ENCODE measurements around the gene VWA8. TPM values are rescaled to one million over a fixed set of nuclear protein-coding genes. Genes with fewer than 3 reads are reported as not detected.
"Not testable (repeated sequence)": the region's sequence is repeated elsewhere in the genome, so short reads cannot be mapped to it uniquely, and the experiment has no call there.

The VWA8 gene
- total and polyA plus RNA-seq, 2 donors, result 8.8 to 45.9 TPM

GRCh38 chr13:41746259-41746658 is 214.7 kb downstream of the VWA8 start:
- H3K27ac ChIP-seq (ENCODE audit: low read depth), result no peak overlapping the region
- WGBS, result 94% methylated on average over 2 of the region's 2 CpGs
- H3K4me1 ChIP-seq (ENCODE audit: insufficient read depth), result no peaks in the 10 kb centered on the region
- H3K4me3 ChIP-seq (ENCODE audit: low read depth, low read length), result no peak overlapping the region
- DNase-seq (ENCODE audit: extremely low spot score), result no peak
- peaks cover 2% of the 10 kb centered on the region for H3K36me3 ChIP-seq (ENCODE audit: insufficient read depth)

- not testable (repeated sequence) for H3K4me3 ChIP-seq (ENCODE audit: low read depth, low read length); DNase-seq (ENCODE audit: extremely low spot score); H3K27ac ChIP-seq (ENCODE audit: low read depth); H3K4me1 ChIP-seq (ENCODE audit: insufficient read depth); H3K36me3 ChIP-seq (ENCODE audit: insufficient read depth)
- WGBS, result 93% methylated on average over 3 of the region's 3 CpGs
Observed at GRCh38 chr13:41745496-41745895, 215.4 kb downstream of the VWA8 start.

DNA sequence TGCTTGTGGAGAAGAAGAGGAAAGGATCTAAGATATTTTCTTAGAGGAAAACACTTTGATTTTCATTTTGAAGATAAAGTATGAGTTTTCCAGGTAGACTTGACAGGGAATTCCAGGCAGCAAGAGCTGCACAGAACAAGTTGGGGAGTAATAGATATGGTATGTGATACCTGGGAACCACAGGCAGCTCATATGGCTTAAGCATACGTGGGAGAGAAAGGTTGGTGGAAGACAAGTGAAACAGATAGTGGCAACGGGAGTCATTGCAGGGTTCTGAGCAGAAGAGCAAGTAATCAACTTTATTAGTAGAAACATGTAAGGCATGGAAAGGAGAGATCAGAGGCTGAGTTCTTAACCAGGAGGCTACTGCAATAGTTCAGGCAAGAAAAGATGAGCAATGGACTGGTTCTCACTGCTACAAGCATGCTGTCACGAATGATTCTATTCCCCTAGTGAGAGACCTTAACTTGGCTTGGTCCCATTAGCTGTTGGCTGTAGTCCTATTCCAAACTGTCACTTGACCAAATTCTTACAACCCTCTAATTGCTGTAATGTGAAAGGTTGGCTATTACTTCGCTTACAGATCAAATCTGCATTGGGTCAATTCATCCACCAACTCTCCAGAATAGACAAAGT is 217.9 kb downstream of the VWA8 start:
- no peak for DNase-seq (ENCODE audit: extremely low spot score)
- Histone ChIP-seq H3K4me1 (ENCODE audit: insufficient read depth) (no peaks in the 10 kb centered on the region), H3K36me3 (ENCODE audit: insufficient read depth) (peaks cover 2% of the 10 kb centered on the region), H3K27ac (ENCODE audit: low read depth) (no peak overlapping the region), H3K4me3 (ENCODE audit: low read depth, low read length) (no peak overlapping the region)
- 93% methylated on average over 4 of the region's 4 CpGs for WGBS

- no peaks in the 10 kb centered on the region for H3K4me1 ChIP-seq (ENCODE audit: insufficient read depth)
- H3K36me3 ChIP-seq (ENCODE audit: insufficient read depth), result peaks cover 3% of the 10 kb centered on the region
- WGBS, result 93% methylated on average over 4 of the region's 4 CpGs
- no peak overlapping the region for H3K27ac ChIP-seq (ENCODE audit: low read depth)
- DNase-seq (ENCODE audit: extremely low spot score), result no peak
- no peak overlapping the region for H3K4me3 ChIP-seq (ENCODE audit: low read depth, low read length)
Observed at GRCh38 chr13:41740479-41740878, 220.4 kb downstream of the VWA8 start.

- Histone ChIP-seq H3K4me3 (ENCODE audit: low read depth, low read length) (no peak overlapping the region), H3K36me3 (ENCODE audit: insufficient read depth) (peaks cover 6% of the 10 kb centered on the region), H3K4me1 (ENCODE audit: insufficient read depth) (no peaks in the 10 kb centered on the region), H3K27ac (ENCODE audit: low read depth) (no peak overlapping the region)
- WGBS, result 93% methylated on average over 4 of the region's 4 CpGs
- no peak for DNase-seq (ENCODE audit: extremely low spot score)
Observed at GRCh38 chr13:41722684-41723535, 238.0 kb downstream of the VWA8 start.

GRCh38 chr13:41720839-41721561 is 239.9 kb downstream of the VWA8 start:
- no peak for DNase-seq (ENCODE audit: extremely low spot score)
- Histone ChIP-seq H3K27ac (ENCODE audit: low read depth) (no peak overlapping the region), H3K4me1 (ENCODE audit: insufficient read depth) (no peaks in the 10 kb centered on the region), H3K36me3 (ENCODE audit: insufficient read depth) (peaks cover 6% of the 10 kb centered on the region), H3K4me3 (ENCODE audit: low read depth, low read length) (no peak overlapping the region)
- 90% methylated on average over 5 of the region's 5 CpGs for WGBS

- Histone ChIP-seq H3K27ac (ENCODE audit: low read depth) (no peak overlapping the region), H3K4me1 (ENCODE audit: insufficient read depth) (no peaks in the 10 kb centered on the region), H3K4me3 (ENCODE audit: low read depth, low read length) (no peak overlapping the region), H3K36me3 (ENCODE audit: insufficient read depth) (no peaks in the 10 kb centered on the region)
- 91% methylated on average over 1 of the region's 1 CpG for WGBS
- no peak for DNase-seq (ENCODE audit: extremely low spot score)
Observed at GRCh38 chr13:41716236-41716635, 244.7 kb downstream of the VWA8 start.

GRCh38 chr13:41713405-41713804 is 247.5 kb downstream of the VWA8 start:
- Histone ChIP-seq H3K36me3 (ENCODE audit: insufficient read depth) (no peaks in the 10 kb centered on the region), H3K27ac (ENCODE audit: low read depth) (no peak overlapping the region), H3K4me1 (ENCODE audit: insufficient read depth) (no peaks in the 10 kb centered on the region), H3K4me3 (ENCODE audit: low read depth, low read length) (no peak overlapping the region)
- no peak for DNase-seq (ENCODE audit: extremely low spot score)
- 67% methylated on average over 1 of the region's 1 CpG for WGBS

DNA sequence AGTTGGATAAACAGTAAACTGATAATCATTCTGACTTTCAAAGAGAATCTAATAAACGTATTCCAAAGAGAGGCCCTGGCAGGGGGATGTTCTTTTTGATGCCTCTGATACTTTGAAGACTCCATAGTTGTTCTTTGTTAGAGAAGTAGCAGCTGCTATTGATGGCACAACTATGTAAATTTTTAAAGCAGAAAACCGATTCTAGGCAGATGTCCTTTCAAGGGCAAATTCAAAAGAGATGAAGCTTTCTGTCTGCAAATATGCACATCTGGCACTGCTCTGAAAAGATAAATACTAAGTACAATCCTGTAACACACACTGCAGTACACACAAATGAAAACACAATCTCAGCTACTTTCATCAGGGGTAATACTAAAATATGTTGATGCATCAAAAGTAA is 250.1 kb downstream of the VWA8 start:
- no peaks in the 10 kb centered on the region for H3K36me3 ChIP-seq (ENCODE audit: insufficient read depth)
- 64% methylated on average over 2 of the region's 2 CpGs for WGBS

GRCh38 chr13:41709511-41709910 is 251.4 kb downstream of the VWA8 start:
- Histone ChIP-seq H3K4me1 (ENCODE audit: insufficient read depth) (no peaks in the 10 kb centered on the region), H3K27ac (ENCODE audit: low read depth) (no peak overlapping the region), H3K36me3 (ENCODE audit: insufficient read depth) (no peaks in the 10 kb centered on the region), H3K4me3 (ENCODE audit: low read depth, low read length) (no peak overlapping the region)
- no peak for DNase-seq (ENCODE audit: extremely low spot score)

More for the DNA sequence above, 250.1 kb downstream of the VWA8 start:
- DNase-seq (ENCODE audit: extremely low spot score), result no peak
- no peak overlapping the region for H3K4me3 ChIP-seq (ENCODE audit: low read depth, low read length)
- H3K4me1 ChIP-seq (ENCODE audit: insufficient read depth), result no peaks in the 10 kb centered on the region
- H3K27ac ChIP-seq (ENCODE audit: low read depth), result no peak overlapping the region

GRCh38 chr13:41708713-41709112 is 252.2 kb downstream of the VWA8 start:
- H3K4me3 ChIP-seq (ENCODE audit: low read depth, low read length), result no peak overlapping the region
- no peak for DNase-seq (ENCODE audit: extremely low spot score)
- no peaks in the 10 kb centered on the region for H3K36me3 ChIP-seq (ENCODE audit: insufficient read depth)
- WGBS, result 21% methylated on average over 4 of the region's 4 CpGs
- H3K4me1 ChIP-seq (ENCODE audit: insufficient read depth), result no peaks in the 10 kb centered on the region
- no peak overlapping the region for H3K27ac ChIP-seq (ENCODE audit: low read depth)

DNA sequence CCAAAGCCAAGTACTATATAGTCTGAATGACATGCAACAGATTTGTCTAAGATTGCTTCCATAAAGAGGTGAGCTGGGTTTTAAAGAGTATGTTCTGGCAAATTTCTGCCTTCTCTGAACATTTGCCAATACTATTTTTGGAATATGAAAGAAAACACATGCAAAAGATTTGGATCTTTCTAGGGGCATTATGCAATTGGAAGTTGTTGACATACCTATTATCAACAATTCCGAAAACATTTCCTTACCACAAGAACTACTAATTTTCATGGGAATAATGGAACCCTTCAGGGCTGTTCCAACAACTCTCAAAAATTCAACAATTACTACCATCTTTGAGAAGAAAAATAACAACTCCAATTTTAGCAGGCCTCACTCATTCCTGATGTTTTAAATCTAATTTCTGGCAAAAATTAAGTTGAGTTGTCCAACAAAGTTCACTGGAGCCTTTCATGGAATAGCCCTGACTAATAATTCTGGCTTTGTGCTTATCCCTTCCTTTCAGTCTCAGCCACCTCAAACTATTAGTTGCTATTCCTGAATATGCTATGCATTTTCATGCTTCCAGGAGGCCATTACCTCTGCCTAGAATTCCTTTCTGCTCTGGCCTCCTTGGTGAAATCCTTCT is 253.6 kb downstream of the VWA8 start:
- no peak overlapping the region for H3K4me3 ChIP-seq (ENCODE audit: low read depth, low read length)
- H3K4me1 ChIP-seq (ENCODE audit: insufficient read depth), result no peaks in the 10 kb centered on the region
- 17% methylated on average over 1 of the region's 1 CpG for WGBS
- DNase-seq (ENCODE audit: extremely low spot score), result no peak
- H3K27ac ChIP-seq (ENCODE audit: low read depth), result peak overlapping the region; percentile 50
- no peaks in the 10 kb centered on the region for H3K36me3 ChIP-seq (ENCODE audit: insufficient read depth)

DNA sequence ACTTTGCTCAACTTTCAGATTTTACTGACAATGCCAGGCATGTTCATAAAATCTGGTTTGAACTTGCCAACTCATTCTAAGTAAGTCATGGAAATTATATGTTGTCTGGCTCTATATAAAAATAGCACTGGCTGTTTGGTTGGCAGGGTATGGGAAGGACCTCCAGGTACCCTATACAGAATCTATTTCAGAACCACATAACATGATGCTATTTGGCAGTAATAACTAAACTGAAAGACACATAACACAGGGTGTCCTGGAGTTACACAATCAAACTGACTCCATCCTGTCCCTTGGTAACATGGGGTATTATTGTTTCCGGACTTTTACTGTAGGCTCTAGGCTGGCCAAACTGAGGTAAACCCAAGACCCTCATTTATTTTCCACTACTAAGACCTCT is 254.8 kb downstream of the VWA8 start:
- Histone ChIP-seq H3K36me3 (ENCODE audit: insufficient read depth) (no peaks in the 10 kb centered on the region), H3K27ac (ENCODE audit: low read depth) (peak overlapping the region; percentile 10), H3K4me3 (ENCODE audit: low read depth, low read length) (no peak overlapping the region), H3K4me1 (ENCODE audit: insufficient read depth) (no peaks in the 10 kb centered on the region)
- DNase-seq (ENCODE audit: extremely low spot score), result no peak
- 57% methylated on average over 1 of the region's 1 CpG for WGBS
